Measurements from ENCODE around the gene EHD1.

The EHD1 gene

GRCh38 chr11:64909653-64910343, 31.4 kb upstream of the EHD1 start:
- DNase-seq, result no peak

GRCh38 chr11:64908766-64909165, 30.3 kb upstream of the EHD1 start:
- DNase-seq, result no peak

DNA sequence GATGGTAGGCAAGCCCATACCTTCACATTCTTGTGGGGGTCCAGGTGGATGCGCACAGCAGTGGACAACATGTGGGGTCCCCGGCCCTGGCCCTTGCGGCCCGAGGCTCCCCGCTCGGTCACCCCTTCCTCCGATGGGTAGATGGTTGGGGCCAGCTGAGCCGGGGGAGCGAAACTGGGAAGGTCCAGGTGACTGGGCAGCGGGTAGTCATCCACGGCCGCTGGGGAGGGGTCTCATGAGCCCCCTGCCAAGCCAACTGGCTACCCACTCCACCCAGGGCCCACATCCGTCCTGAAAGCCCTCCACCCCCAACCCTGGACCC, 27.9 kb upstream of the EHD1 start:
- no peak for DNase-seq

DNA sequence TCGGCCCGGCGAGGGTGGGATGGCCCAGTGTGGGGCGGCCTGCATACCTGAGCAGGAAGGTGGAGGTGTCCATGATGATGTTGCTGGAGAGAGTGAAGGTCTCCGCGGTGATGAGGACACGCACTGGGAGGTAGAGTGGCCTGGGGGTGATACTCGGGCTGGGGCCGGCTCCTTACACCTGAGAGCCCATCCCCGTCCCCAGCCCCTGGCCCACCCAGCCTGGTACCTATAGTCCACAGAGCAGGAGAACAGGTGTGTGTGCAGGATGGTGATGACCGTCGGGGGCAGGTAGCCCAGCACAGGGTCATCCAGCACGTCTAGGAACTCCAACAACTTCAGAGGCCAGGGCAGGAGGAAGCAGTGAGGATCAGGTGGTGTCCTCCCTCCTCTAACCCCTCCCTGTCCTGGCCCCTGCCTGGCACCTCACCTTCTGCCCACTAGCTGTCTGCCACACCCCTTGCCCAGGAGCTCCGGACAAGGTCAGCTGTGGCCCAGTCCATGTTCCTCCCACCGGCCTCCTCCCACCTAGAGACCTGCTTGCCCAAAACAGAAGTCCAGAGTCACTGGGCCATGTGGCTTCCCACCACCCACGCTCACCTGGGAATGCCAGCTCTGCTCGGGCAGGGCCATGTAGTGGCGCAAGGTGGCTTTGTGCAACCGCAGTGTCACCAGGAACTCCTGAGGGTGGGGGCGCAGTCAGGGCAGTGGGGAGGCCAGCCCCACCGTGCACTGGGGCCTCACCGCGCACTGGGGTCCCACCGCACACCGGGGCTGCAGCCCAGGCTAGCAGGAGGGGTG, 27.3 kb upstream of the EHD1 start:
- no peak for DNase-seq

GRCh38 chr11:64903291-64903833, 24.9 kb upstream of the EHD1 start:
- no peak for DNase-seq

DNA sequence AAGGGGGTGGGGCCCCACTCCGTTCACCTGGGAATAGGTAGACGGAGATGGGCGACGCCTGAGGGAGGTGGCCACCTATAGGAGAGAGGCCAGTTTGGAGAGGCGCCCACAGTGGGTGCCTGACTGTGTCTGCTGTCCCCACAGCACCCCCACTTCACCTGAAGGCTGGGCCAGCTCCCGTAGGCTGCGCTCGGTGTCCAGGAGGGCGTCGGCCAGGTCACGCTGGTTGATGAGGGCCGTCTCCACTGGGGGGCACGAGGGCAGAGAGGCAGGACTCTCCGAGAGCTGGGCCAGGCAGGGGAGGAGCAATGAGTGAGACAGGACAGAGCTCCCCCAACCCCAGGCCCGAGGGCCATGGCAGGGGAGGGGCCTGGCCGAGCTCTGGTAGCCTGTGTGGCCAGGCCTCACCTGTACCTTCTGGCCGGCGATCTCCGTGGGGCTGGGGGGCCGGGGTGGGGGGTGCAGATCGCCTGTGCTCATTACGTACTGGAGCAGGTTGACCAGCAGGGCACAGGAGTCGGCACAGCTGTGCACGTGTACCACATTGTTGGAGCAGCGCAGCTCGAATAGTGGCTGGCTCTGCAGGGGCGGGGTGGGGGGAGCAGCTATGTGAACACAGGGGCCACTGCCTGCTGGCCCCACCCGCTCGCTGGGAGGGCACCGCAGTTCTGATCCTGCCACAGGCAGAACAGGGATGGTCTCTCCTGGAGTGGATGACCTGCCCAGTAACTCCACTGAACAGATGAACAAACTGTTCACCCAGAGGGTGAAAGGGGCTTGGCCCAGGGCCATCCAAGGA, 23.9 kb upstream of the EHD1 start:
- no peak for DNase-seq

- DNase-seq, result no peak
These were observed 22.4 kb upstream of the EHD1 start for GRCh38 chr11:64900774-64901173.

- DNase-seq, result no peak
These were observed 21.9 kb upstream of the EHD1 start for GRCh38 chr11:64900263-64900678.

DNA sequence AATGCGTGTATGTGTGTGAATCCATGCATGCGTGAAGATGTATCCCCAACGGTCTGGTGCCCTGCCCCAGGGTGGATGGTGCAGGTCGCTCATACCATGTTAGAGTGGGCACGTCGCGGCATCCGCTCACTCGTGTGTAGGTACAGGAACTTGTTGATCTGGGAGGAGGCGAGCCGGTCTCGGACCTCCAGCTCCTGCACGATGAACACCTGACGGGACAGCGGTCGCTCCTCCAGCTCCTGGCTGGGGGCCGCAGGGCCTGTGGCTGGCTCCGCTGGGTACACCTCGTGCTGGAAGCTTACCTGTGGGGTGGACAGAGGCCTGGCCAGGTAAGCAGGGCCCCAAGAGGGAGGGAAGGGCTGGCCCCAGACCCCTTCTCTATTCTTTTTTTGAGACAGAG, 20.1 kb upstream of the EHD1 start:
- no peak for DNase-seq

- DNase-seq, result no peak
These were observed 19.6 kb upstream of the EHD1 start for GRCh38 chr11:64898076-64898445.

- no peak for DNase-seq
These were observed 19.1 kb upstream of the EHD1 start for GRCh38 chr11:64897381-64898075.

- DNase-seq, result no peak
These were observed 18.1 kb upstream of the EHD1 start for GRCh38 chr11:64896448-64897022.

DNA sequence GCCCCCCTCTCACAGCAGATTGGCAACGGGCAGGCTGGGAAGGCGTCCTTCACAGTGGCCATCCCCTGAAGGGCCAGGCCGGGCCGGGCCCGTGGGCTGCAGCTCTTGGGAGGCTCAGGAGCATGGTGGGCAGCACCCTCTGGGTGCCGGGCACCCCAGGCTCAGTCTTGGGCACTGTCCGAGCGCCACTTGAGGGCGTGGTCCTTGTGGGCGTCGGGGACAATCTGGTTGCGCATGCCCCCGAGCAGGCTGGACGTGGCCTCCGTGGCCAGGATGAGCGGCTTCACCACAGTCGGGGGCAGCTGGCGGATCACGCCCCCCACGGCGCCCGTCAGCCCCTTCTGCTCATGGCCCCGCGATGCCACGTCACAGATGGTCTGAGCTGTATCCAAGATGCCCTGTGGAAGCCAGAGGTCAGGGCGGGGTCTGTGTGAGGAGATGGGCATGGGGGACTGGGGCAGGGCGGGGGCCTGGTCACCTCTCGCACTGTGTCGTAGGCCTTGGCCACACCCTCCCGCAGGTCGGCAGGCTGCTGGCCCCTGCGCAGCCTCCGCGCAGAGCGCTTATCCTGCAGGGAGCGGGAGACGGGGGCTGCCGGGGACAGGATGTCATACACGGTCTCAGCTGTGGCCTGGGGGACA, 16.5 kb upstream of the EHD1 start:
- no peak for DNase-seq

GRCh38 chr11:64894070-64894811, 15.8 kb upstream of the EHD1 start:
- no peak for DNase-seq

GRCh38 chr11:64893194-64894069, 15.0 kb upstream of the EHD1 start:
- DNase-seq, result no peak

GRCh38 chr11:64892838-64893193, 14.4 kb upstream of the EHD1 start:
- no peak for DNase-seq

- no peak for DNase-seq
These were observed 14.0 kb upstream of the EHD1 start for GRCh38 chr11:64892411-64892831.

DNA sequence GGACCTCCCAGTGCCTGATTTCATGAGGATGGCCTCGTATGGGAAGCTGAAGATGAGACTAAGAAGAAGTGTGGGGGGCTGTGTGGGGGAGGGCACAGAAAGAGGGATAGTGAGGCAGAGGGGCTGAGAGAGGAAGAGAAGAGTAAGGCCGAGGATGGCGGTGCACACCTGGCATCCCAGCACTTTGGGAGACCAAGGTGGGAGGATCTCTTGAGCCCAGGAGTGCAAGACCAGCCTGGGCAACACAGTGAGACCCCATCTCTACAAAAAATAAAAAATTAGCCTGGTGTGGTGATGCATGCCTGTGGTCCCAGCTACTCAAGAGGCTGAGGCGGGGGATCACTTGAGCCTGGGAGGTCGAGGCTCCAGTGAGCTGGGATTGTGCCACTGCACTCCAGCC, 13.5 kb upstream of the EHD1 start:
- no peak for DNase-seq

DNA sequence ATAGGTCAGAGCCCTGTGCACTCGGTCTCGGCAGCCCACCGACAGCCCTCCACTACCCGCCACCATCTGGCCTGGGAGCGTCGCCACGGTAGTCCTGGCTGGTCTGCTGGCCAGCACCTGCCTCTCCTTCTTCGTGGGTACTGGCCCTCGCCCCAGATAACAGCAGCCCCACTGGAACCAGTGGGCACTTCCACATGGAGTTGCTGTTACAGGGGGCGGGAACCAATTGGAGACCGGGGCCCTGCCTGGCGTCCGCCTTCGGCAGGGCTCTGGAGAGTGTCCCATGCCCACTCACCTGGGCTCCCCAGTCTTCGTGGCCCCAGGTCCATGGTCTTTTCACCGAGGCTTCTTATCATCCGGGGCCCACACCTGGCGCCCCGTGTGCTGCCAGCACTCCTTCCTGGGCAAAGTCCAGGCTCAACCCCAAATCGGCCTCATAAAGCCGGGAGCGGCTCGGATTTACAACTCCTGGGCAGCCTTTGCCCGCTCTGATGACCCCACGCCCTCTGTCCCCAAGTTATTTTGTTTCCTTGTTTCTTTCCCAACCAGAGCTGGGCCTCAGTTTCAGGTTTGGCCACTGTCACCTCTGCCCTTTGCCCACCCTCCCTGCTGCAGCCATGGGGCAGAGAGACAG, 12.9 kb upstream of the EHD1 start:
- DNase-seq, result no peak

- DNase-seq, result no peak
These were observed 12.1 kb upstream of the EHD1 start for GRCh38 chr11:64890522-64890939.
